Natural killer cell treated with Interleukin-12 subunit alpha and Interleukin-12 subunit beta and Interleukin-15 and Interleukin-18, amount 100 ng/mL, for 72 hours (primary cell): Measurements from ENCODE around the gene LTA4H. TPM values are rescaled to one million over a fixed set of nuclear protein-coding genes. Genes with fewer than 3 reads are reported as not detected.
A peak's percentile ranks its signal among the peaks of the same experiment; 100 is the strongest.

Experiments used
- ATAC-seq, 2 donors: fragments of 150-1000 bp; cut with Tn5 transposase in 1 of 2; sonication (Bioruptor Pico), chemical (Tn5 transposase) in 1 of 2; 2 replicates each; pipeline ENCODE4 v1.10.0; 2021
- DNase-seq: peaks from one replicate; pipeline ENCODE4 v3.0.0; 2022; ENCODE audit warnings: low spot score
- H3K27ac Mint-ChIP-seq, 2 donors: 1 replicate in 1 of 2; 2 replicates in 1 of 2; pipeline ENCODE4 v1.8.0; 2022; ENCODE audit warnings: mixed read lengths in 2 of 2, mild to moderate bottlenecking in 1 of 2, moderate library complexity in 1 of 2
- H3K27me3 Mint-ChIP-seq, 2 donors: 1 replicate in 1 of 2; 2 replicates in 1 of 2; pipeline ENCODE4 v1.8.0; 2022; ENCODE audit warnings: mixed read lengths in 2 of 2
- H3K36me3 Mint-ChIP-seq: one replicate; pipeline ENCODE4 v1.8.0; 2022; ENCODE audit warnings: mixed read lengths
- H3K4me1 Mint-ChIP-seq, 2 donors: 1 replicate in 1 of 2; 2 replicates in 1 of 2; pipeline ENCODE4 v1.8.0; 2022; ENCODE audit warnings: low read depth in 2 of 2, mixed read lengths in 2 of 2, mild to moderate bottlenecking in 1 of 2
- H3K4me3 Mint-ChIP-seq: one replicate; pipeline ENCODE4 v1.8.0; 2022; ENCODE audit warnings: mixed read lengths
- H3K9me3 Mint-ChIP-seq: 2 replicates; pipeline ENCODE4 v1.8.0; 2022; ENCODE audit warnings: mixed read lengths
- total RNA-seq, 2 donors: library from RNA; stranded (reverse); gene quantifications; one replicate each; pipeline ENCODE4 v1.2.3, GENCODE V29; 2022

LTA4H gene
- total RNA-seq, 2 donors from 2014 or later: 43.5 to 47.3 TPM

DNA sequence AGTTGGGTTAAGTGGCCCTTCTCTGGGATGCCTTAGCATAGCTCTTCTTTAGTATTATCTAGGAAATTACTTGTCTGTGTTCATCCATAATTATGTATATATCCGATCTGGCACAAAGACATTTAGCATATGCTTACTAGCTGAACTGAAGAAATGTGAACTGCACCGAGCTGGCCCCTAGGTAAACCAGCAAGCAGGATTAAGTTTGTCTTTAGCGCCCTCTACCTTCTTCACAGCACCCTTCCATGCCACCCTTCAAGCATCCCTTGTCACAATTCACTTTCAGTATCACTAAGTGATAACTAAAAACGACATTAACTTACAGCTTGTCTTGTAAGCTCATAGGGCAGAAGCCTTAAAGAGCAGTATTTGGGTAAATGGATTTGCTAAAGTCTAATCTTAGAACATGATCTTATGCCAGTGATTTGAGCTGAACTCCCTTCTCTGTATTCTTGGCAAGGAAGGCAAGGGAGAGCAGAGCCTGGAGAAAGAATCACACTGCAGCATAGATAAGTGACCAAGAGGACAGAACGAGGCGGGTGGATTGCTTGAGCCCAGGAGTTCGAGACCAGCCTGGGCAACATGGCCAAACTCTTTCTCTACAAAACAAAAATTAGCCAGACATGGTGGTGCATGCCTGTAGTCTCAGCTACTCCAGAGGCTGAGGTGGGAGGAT, 36.6 kb downstream of the LTA4H start:
- H3K4me1 Mint-ChIP-seq: peaks cover 13 to 28% of the 10 kb centered on the region in 2 donors
- no peaks in the 10 kb centered on the region for H3K9me3 Mint-ChIP-seq
- peaks cover 4% of the 10 kb centered on the region for H3K36me3 Mint-ChIP-seq
- peak overlapping the region in 1 of 2 donors; percentile 15 for H3K27ac Mint-ChIP-seq
- DNase-seq: peak; percentile 72
- peak; percentile 89 to 90 for ATAC-seq
- H3K4me3 Mint-ChIP-seq: no peak overlapping the region
- no peaks in the 10 kb centered on the region for H3K27me3 Mint-ChIP-seq

DNA sequence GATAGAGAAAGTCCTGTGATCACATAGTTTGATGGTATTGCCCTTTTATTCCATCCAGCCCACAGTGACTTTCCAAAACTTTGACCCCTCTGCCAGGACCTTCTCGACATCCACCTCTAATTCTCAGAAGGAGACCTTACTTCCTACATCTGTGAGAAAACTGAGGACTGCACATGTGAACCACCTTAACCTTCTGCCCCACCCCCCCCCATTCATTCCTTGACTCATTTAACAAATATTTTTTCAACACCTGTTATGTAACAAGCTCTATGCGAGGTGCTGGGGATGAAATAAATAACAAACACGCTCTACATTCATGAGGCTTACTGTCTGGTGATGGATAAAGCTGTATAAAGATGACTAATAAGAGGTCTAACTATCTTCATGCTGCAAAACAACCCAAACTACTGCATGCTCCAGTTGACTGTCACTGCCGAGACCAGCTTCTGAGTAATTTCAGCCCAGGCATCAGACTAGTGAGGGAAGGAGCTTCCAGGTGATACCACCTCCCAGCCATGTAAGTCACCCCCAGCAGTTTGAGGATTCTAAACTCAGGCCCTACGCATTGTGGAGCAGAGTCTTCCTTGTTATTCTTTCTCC, 37.4 kb downstream of the LTA4H start:
- peaks cover 13 to 28% of the 10 kb centered on the region in 2 donors for H3K4me1 Mint-ChIP-seq
- no peak overlapping the region for H3K4me3 Mint-ChIP-seq
- H3K27me3 Mint-ChIP-seq: no peaks in the 10 kb centered on the region
- DNase-seq (no peak), ATAC-seq (peak; percentile 12 to 73)
- peak overlapping the region; percentile 6 to 15 for H3K27ac Mint-ChIP-seq
- no peaks in the 10 kb centered on the region for H3K9me3 Mint-ChIP-seq
- H3K36me3 Mint-ChIP-seq: peaks cover 4% of the 10 kb centered on the region

DNA sequence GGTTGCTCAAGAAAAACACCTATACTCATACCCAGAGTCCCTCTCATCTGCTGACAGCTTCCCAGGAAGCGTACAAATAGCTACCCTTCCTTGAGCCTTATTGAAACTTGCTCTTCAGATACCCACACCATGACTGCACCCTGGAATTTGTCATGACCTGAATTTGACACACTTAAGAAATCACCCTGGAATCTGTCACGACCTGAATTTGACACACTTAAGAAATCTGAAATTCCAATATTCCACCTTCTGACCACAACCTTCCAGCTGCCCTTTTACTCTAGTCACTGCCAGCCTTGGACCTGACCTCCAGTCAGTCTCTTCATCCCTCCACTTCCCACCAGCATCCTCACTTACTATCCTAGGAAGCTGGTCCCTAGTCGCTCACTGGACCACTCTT, 38.1 kb downstream of the LTA4H start:
- no peak for ATAC-seq
- Mint-ChIP-seq H3K9me3 (no peaks in the 10 kb centered on the region), H3K27ac (peak overlapping the region in 1 of 2 donors; percentile 6), H3K4me1 (peaks cover 13 to 28% of the 10 kb centered on the region in 2 donors), H3K4me3 (no peak overlapping the region), H3K27me3 (no peaks in the 10 kb centered on the region), H3K36me3 (peaks cover 4% of the 10 kb centered on the region)
- no peak for DNase-seq

DNA sequence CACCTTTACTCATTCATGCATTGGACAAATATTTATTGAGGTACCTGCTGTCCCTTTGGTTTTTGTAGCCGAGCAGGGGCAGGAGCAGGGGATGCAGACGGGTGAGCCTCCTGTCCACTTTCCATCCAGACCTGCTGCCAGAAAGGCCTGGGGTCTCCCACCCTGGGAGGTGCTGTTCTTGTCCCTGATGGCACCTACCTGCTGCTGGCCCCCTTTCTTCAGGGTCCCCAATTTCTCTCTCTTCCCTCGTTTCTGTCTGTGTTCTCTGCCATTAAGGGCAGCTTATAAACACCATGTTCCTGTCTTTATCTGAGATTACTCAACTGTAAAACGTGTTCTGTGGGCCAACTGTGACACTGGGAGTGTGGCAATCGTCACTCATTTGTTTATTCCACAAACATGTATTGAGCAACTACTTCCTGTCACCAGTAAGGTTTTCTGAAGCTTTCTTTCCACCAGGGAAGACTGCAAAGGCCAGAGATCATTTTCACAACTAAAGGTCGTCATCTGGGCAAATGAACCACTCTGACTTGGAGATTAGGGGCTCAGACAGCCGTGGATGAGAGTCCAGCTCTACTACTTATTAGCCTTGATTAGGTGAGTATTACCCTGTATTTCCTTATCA, 39.2 kb downstream of the LTA4H start, which contains the start of gene HAL:
Gene HAL (minus strand): TSS at position 311 of the 625 bp plus-strand sequence. CDS start 434 bp downstream, outside the sequence.
- Mint-ChIP-seq H3K9me3 (no peaks in the 10 kb centered on the region), H3K27me3 (no peaks in the 10 kb centered on the region)

DNA sequence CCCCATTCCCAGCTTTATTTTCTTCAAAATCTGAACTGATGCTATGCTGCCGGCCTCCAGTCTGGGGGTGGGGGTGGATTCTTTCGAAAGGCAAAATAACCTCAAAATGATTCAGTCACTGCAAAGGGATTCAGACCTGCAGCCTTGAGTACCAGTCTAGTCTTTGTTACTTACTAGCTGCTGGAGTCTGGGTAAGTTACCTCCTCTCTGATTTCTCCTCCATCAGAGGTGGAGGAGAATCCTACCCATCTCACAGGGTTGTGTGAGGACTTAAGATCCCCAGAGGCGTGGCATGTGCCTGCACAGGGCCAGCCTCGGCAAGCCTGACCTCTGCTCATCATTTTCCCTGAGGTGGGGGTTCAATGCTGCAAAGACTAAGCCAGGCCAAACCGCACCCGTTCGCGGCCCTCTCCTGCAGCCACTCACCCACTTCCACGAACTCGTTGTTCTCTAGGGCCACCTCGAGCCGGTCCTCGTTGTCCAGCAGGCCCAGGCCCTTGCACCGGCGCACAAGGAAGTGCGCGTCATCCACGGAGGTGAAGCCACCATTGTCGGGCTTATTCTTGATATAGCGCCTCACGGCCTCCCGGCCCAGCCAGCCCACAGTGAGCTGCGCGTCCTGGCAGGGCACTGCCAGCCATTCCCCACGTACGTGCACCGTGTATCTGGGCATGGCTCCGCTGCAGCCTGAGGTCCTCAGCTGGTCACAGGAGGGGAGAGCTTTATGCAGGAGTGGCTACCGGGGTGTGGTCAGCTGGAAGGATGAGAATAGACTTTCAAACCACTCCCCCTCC, 40.0 kb downstream of the LTA4H start:
- ATAC-seq (no peak), DNase-seq (no peak)
- H3K36me3 Mint-ChIP-seq: no peaks in the 10 kb centered on the region
- H3K4me1 Mint-ChIP-seq: peaks cover 13 to 28% of the 10 kb centered on the region in 2 donors
- no peak overlapping the region for H3K27ac Mint-ChIP-seq
- no peaks in the 10 kb centered on the region for H3K27me3 Mint-ChIP-seq
- H3K9me3 Mint-ChIP-seq: no peaks in the 10 kb centered on the region
- H3K4me3 Mint-ChIP-seq: no peak overlapping the region

More for the DNA sequence above, 39.2 kb downstream of the LTA4H start, which contains the start of gene HAL:
- ATAC-seq: peak; percentile 22 to 55
- DNase-seq: no peak
- no peak within 1 kb of the TSS for H3K27ac Mint-ChIP-seq
- peak within 1 kb of the TSS; percentile 65 for H3K4me3 Mint-ChIP-seq
- H3K36me3 Mint-ChIP-seq: peaks cover 4% of the 10 kb centered on the region
- peaks cover 13 to 28% of the 10 kb centered on the region in 2 donors for H3K4me1 Mint-ChIP-seq

DNA sequence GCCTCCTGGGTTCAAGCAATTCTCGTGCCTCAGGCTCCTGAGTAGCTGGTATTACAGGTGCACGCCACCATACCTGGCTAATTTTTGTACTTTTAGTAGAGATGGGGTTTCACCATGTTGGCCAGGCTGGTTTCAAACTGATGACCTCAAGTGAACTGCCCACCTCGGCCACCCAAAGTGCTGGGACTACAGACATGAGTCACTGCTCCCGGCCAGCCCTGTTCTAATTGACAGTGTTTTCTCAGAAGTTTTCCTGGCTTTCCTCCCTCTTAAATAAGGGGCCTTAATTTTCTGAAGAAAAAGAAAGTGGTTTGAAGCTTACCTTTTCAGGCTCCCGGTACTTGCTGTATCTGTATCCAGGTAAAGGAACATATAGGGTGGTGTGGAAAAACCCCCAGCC, 40.9 kb downstream of the LTA4H start:
- no peak overlapping the region for H3K4me3 Mint-ChIP-seq
- ATAC-seq (no peak), DNase-seq (no peak)
- peaks cover 13 to 28% of the 10 kb centered on the region in 2 donors for H3K4me1 Mint-ChIP-seq
- no peaks in the 10 kb centered on the region for H3K27me3 Mint-ChIP-seq
- H3K27ac Mint-ChIP-seq: no peak overlapping the region
- no peaks in the 10 kb centered on the region for H3K9me3 Mint-ChIP-seq
- H3K36me3 Mint-ChIP-seq: no peaks in the 10 kb centered on the region

DNA sequence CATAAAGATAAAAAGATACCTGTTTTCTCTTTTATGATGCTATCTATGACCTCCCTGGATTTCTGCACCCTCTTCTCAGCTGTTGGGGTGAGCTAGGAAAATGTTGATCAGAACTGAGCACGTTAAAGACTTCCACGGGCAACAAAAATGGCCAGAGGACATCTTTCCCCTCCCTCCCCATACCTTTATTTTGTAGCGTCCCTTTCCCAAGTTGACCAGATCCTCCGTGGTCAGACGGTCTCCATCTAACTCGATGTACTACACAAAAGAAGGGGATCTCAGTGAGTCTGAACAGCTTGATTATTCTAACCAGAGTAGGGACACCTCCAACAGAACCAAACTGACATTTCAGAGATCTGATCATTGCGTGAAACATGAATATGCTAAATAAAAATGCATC, 41.5 kb downstream of the LTA4H start:
- Mint-ChIP-seq H3K27ac (no peak overlapping the region), H3K9me3 (no peaks in the 10 kb centered on the region), H3K27me3 (no peaks in the 10 kb centered on the region), H3K4me3 (no peak overlapping the region), H3K36me3 (no peaks in the 10 kb centered on the region), H3K4me1 (peaks cover 12 to 26% of the 10 kb centered on the region in 2 donors)
- ATAC-seq (no peak), DNase-seq (no peak)

DNA sequence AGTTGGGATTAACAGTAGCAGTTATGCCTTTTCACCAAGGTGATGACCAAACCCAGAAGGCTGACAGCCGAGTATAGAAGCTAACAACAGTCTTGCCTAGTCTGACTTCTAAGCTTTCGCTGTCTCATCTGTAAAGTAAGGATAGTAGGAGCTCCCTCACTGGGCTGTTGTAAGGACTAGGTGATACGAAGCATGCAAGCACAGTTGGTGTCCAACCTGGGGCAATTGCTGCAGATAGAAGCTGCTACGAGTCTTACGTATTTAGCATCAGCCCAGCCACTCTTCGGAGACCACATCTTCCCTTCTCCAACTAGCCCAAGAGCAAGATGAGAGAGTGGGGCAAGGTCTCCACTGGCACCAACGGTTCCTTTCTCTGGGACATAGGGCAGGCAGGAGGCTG, 45.3 kb downstream of the LTA4H start:
- Mint-ChIP-seq H3K27ac (no peak overlapping the region), H3K27me3 (no peaks in the 10 kb centered on the region), H3K36me3 (no peaks in the 10 kb centered on the region), H3K9me3 (no peaks in the 10 kb centered on the region), H3K4me3 (no peak overlapping the region), H3K4me1 (no peaks in the 10 kb centered on the region)
- DNase-seq (no peak), ATAC-seq (no peak)

DNA sequence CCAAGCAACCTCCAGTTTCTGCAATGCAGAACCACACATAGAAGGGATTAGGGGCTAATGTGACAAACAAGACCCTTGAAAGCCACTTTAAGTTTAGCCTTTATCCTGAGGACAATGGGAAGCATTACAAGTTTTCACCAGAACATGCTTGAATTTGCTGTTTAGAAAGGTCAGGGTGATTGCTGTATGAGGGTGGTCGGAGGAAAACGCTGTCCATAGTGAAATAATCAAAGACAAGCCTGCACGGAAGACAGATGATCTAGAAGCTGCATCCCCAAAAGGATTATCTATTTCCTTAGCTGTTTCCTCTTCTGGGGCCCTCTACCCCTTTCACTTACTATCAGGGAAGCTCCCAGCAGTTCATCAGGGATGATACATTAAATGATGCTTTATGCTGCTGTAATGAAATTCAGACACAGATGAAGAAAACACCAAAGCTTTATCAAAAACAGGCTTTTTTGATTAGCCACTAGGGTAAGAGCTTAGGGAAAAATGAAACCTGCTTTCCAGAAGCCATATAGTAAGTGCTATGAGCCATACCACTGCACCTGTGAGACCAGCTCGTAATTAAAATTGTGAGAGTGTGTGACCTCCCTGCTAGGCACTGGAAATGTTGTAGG, 45.8 kb downstream of the LTA4H start:
- Mint-ChIP-seq H3K9me3 (no peaks in the 10 kb centered on the region), H3K4me1 (no peaks in the 10 kb centered on the region), H3K4me3 (no peak overlapping the region), H3K36me3 (no peaks in the 10 kb centered on the region), H3K27ac (no peak overlapping the region), H3K27me3 (no peaks in the 10 kb centered on the region)
- ATAC-seq (no peak), DNase-seq (no peak)

DNA sequence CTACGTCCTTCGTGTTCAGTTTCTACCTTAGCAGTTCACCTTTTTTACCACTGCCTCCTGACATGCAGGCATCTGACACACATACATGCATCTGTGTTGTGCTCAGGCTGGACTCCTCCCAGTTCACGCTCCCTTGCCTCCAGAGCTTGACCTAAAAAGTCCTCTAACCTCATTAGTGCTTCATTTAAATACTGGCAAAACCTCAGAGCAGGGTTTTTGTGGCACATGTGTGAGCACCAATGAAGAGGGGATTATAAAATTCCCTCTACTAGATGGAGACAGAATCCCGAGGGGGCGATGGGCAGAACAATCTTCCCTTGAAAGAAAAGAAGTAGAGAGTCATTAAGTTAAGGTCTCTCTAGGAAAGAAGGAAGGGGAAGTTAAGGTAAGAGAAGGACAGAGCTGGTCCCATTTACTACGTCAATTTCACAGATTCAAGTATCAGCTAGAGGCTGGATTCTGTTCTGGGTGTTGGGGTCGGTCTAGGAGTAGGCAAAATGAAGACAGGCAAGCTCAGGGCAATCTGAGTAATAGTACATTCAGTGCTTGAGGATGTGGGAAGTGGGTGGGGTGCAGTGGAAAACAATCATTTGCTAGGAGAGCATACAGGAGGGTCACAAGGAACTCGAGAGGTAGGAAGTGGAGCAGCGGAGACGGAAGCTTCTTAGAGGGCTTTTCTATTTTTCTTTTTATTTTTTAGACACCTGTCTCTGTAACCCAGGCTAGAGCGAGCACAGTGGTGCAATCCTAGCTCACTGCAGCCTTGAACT, 46.7 kb downstream of the LTA4H start:
- no peaks in the 10 kb centered on the region for H3K36me3 Mint-ChIP-seq

DNA sequence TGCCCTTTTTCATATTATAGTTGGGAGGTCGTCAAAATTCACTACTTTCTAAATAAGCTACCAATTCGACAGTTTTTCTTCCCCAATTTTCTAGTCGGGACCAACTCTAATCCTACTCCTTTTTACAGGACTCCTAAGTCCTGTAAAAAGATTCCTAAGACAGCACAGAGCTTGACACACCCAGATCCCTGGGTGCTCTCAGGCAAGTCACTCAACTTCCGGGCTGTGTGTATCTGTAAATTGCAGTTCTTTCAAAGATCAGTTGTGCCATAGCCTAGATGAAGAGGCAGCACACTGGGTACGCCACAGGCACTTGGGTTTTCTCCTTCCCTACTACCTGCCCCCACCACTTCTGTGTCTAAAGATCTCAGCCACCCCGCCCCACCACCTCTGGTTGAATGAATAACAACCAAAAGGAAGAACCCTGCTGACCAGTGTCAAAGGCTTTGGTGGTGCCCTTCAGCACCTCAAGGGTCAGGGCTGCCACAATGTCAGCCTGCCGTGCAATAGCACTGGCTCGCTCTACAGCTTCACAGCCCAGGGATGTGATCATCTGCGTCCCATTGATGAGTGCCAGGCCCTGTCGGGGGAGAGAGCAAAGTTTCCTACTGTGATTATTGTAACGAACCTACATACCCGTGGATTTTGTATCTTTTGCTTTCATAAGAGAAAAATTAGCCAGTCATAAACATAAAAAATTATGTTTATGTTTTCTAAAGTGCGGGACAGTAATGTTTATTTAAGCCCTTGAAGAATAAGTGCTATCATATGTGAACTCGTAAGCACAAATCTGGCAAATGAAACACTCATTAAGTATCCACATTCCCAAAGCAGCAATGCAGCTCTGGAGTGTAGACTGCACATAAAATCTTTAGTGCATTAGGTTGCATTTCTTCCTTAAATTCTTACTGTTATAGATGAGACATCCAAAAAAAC, 48.5 kb downstream of the LTA4H start:
- ATAC-seq (no peak), DNase-seq (no peak)
- H3K36me3 Mint-ChIP-seq: no peaks in the 10 kb centered on the region
- H3K27ac Mint-ChIP-seq: no peak overlapping the region
- no peaks in the 10 kb centered on the region for H3K9me3 Mint-ChIP-seq
- no peak overlapping the region for H3K4me3 Mint-ChIP-seq
- H3K4me1 Mint-ChIP-seq: no peaks in the 10 kb centered on the region
- no peaks in the 10 kb centered on the region for H3K27me3 Mint-ChIP-seq

More for the DNA sequence above, 46.7 kb downstream of the LTA4H start:
- Mint-ChIP-seq H3K4me3 (no peak overlapping the region), H3K4me1 (no peaks in the 10 kb centered on the region), H3K9me3 (no peaks in the 10 kb centered on the region), H3K27me3 (no peaks in the 10 kb centered on the region), H3K27ac (no peak overlapping the region)
- ATAC-seq (no peak), DNase-seq (no peak)

DNA sequence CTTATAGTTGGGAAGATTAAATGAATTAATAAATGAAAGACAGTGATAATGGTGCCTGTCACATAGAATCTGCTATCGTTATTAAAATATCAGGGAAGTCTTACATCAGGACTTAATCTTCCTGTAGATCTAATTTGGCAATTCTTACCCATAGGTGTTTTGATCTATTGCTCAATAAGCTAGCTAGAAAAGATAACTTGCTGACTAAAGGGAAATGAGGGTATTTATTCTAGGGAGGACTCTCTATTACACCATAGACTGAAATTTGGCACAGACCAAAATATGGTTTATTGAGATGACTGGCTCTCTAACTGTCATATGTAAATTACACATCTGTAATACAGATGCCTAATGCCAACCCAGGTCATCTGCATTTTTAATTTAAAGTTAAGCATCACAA, 50.7 kb downstream of the LTA4H start:
- no peaks in the 10 kb centered on the region for H3K36me3 Mint-ChIP-seq
- H3K27me3 Mint-ChIP-seq: no peaks in the 10 kb centered on the region
- H3K4me1 Mint-ChIP-seq: no peaks in the 10 kb centered on the region
- H3K27ac Mint-ChIP-seq: no peak overlapping the region
- H3K9me3 Mint-ChIP-seq: no peaks in the 10 kb centered on the region
- DNase-seq (no peak), ATAC-seq (no peak)
- H3K4me3 Mint-ChIP-seq: no peak overlapping the region
